ENCODE data around the gene UBE2I.
"Not testable (repeated sequence)": the region's sequence is repeated elsewhere in the genome, so short reads cannot be mapped to it uniquely, and the experiment has no call there.

UBE2I gene

GRCh38 chr16:1308977-1309885 is at the start of gene UBE2I:
TSS of gene UBE2I (plus strand) at chr16:1309636. CDS start at chr16:1314031, 4,395 bp downstream.
- peak; percentile 96 for DNase-seq

- DNase-seq, result no peak
Measured at GRCh38 chr16:1259760-1260068, 49.7 kb upstream of the UBE2I start.

GRCh38 chr16:1260101-1260680 is 49.2 kb upstream of the UBE2I start:
- no peak for DNase-seq

- no peak for DNase-seq
Measured at GRCh38 chr16:1261131-1261892, 48.1 kb upstream of the UBE2I start.

GRCh38 chr16:1262210-1262845 is 47.1 kb upstream of the UBE2I start:
- no peak for DNase-seq

GRCh38 chr16:1262846-1263221 is 46.6 kb upstream of the UBE2I start:
- DNase-seq, result no peak

- no peak for DNase-seq
Measured at GRCh38 chr16:1263591-1264344, 45.7 kb upstream of the UBE2I start.

- DNase-seq, result no peak
Measured at GRCh38 chr16:1264345-1265089, 44.9 kb upstream of the UBE2I start.

- DNase-seq, result no peak
Measured at GRCh38 chr16:1265090-1265630, 44.3 kb upstream of the UBE2I start.

GRCh38 chr16:1265826-1266225 is 43.6 kb upstream of the UBE2I start:
- DNase-seq, result no peak

- not testable (repeated sequence) for DNase-seq
Measured at GRCh38 chr16:1269418-1269817, 40.0 kb upstream of the UBE2I start.

- no peak for DNase-seq
Measured at GRCh38 chr16:1271380-1271723, 38.1 kb upstream of the UBE2I start.

- DNase-seq, result not testable (repeated sequence)
Measured at GRCh38 chr16:1271724-1272413, 37.6 kb upstream of the UBE2I start.

- no peak for DNase-seq
Measured at GRCh38 chr16:1272453-1273198, 36.8 kb upstream of the UBE2I start.

- DNase-seq, result no peak
Measured at GRCh38 chr16:1273816-1274215, 35.6 kb upstream of the UBE2I start.

GRCh38 chr16:1274767-1275166 is 34.7 kb upstream of the UBE2I start:
- DNase-seq, result no peak

- DNase-seq, result no peak
Measured at GRCh38 chr16:1275791-1276579, 33.5 kb upstream of the UBE2I start.

- no peak for DNase-seq
Measured at GRCh38 chr16:1276580-1276878, 32.9 kb upstream of the UBE2I start.

GRCh38 chr16:1277151-1277598 is 32.3 kb upstream of the UBE2I start:
- DNase-seq, result no peak

Data from stimulated activated CD4-positive, alpha-beta T cell treated with anti-CD3 and anti-CD28 coated beads, Interleukin-12 subunit alpha, Interleukin-12 subunit beta, amount 100 ng/mL, for 4 hours (primary cell).